Left renal pelvis (tissue), 4 donors: ENCODE data around the gene IKZF1. TPM values are rescaled to one million over a fixed set of nuclear protein-coding genes. Genes with fewer than 3 reads are reported as not detected.

Experiments used
- DNase-seq, 4 donors: peaks; one replicate each; pipeline ENCODE4 v3.0.0-alpha.2; 2013; ENCODE audit warnings: low read depth in 4 of 4, low spot score in 3 of 4
- polyA plus RNA-seq, 4 donors: library from polyadenylated mRNA; unstranded; fragments of 120-200 nt; gene quantifications; one replicate each; pipeline ENCODE4 v1.2.1, GENCODE V29; 2013; ENCODE audit not compliant: insufficient read length in 4 of 4

IKZF1 gene
- polyA plus RNA-seq, 4 donors, result 0.98 to 3.1 (median 2.1) TPM

DNA sequence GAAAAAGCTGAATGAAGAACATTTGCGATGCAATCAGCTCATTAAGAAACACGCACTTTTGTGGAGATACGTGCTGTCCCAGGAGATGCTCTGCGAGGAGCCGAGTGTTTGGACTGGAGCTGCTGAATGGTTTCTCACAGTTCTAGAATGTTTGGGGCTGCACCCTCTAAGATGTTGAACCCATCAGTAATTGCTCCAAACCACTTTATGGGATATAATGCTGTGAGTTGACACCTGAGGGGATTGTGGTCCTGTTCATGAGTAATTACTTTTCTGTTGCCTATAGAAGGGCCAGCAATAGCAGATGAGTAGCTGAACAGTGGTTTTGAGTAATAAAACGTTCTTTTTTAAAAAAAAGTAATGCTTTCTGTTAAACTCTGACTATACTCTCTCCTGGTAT, 63.1 kb downstream of the IKZF1 start:
- no peak for DNase-seq

DNA sequence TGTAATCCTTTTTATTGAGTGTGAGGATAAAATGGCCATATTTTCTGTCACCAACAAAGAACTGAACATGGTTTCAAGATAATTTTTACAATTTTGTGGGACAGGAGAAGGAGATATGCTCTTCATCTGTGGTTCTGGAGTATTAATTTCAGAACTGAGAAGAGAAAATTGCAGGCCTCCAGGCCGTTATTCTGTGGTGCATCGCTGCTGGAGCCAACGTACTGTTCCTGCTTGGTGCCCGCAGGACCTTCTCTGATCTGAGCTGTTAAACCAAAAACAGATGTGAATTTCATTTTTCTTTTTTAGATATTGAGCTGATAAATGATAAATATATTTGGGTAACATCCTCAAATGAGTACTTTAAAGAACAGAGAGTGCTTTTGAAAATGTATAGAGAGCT, 63.9 kb downstream of the IKZF1 start:
- no peak for DNase-seq

- no peak for DNase-seq
Measured at GRCh38 chr7:50369143-50370026, 64.9 kb downstream of the IKZF1 start.

DNA sequence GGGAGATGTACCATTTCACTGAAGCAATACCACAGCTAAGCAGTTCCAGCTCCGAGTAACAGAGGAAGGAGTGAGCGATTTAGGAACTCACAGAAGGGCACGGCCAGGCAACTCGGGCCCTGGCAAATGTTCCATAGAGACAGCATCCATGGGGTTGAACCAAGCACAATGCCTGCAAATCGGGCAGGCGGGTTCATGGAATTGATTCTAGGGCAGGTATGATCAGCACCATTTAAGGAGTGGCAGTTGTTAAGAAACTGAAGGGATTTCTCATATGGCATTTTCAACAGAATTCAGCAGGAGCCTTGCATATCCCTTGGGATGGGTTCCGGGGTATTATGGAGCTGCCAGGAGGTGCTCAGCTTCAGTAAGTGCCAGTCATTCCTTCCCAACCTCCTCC, 66.4 kb downstream of the IKZF1 start:
- DNase-seq, result no peak

- DNase-seq, result no peak
Measured at GRCh38 chr7:50371551-50372021, 67.1 kb downstream of the IKZF1 start.

DNA sequence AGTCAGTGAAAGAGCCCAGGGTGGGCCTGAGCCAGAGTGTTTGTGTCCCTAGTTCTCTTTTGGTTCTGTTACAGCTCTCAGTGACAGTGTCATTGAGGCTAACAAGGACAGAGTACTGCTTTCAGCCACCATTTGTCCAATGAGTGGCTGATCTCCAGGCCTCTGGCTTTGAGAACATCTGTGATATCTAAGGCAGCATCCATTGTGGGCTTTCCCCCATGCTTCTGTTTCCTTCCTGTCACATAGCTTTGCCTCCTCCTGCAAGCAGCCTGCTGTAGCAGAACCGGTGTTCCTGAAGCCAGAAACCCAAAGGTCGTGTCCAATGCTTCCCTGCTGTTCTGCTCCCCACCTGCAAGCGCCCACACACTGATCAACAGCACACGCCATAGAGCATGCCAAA, 68.4 kb downstream of the IKZF1 start:
- no peak for DNase-seq

DNA sequence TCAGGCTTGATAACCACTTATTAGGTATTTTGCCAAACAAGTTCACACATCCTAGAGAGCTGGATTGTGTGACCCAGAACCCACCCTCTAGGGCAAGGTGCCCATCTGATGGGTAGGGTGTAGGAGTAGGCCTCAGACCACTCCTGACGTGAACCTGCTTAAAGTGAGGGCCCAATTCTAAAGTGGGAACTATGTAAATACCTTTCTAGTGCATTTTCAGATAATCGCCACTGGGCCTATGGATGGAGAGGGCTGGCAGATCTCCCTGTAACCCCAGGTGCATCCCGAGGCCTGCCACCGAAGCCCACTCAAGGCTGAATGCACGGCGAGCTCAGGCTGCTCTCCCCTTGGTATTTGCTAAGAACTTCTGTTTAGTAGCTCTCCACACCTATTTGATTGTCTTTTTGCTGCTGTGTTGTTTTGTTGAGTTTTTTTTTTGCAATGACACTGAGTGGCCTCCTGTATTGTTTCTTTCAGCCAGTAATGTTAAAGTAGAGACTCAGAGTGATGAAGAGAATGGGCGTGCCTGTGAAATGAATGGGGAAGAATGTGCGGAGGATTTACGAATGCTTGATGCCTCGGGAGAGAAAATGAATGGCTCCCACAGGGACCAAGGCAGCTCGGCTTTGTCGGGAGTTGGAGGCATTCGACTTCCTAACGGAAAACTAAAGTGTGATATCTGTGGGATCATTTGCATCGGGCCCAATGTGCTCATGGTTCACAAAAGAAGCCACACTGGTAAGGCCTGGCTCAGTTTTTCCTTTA, 71.7 kb downstream of the IKZF1 start:
- no peak for DNase-seq

- no peak for DNase-seq
Measured at GRCh38 chr7:50377356-50377755, 72.8 kb downstream of the IKZF1 start.

DNA sequence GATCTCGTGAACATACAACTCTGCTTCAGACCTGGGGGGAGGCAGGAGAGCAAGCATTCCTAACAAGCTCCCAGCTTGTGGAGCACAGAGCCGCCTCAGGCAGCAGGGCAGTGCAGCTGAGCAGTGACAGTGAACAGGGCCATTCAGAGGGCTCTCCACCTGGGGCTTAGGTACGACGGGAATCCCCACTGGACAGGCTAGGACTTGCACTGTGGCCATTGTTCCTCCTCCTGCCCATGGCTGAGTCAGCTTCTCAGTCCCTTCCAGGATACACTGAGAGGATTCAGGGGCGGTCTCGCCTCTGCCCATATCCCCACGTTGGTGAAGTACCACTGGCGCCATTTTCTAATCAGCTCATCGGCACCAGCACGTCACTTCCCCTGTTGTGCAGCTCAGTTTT, 74.6 kb downstream of the IKZF1 start:
- DNase-seq, result no peak

DNA sequence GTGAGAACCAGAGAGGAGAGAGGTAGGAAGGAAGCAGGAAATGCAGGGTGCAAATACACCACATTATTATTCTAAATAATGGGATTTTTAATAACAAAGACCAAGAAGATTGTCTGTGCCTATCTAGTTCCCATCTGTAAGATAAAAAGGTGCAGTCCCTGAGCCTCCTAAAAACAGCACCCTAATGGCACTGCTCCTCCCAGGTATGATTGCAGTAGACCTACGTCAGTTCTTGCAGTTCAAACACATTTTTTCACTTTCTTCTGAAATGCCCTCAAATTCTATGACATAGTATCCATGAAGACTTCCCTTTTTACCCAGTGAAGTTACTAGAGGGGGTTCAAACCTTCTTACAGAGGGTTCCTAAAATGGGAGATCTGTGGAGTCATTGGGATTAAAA, 75.0 kb downstream of the IKZF1 start:
- no peak for DNase-seq

- DNase-seq, result no peak
Measured at GRCh38 chr7:50382455-50382854, 77.9 kb downstream of the IKZF1 start.

DNA sequence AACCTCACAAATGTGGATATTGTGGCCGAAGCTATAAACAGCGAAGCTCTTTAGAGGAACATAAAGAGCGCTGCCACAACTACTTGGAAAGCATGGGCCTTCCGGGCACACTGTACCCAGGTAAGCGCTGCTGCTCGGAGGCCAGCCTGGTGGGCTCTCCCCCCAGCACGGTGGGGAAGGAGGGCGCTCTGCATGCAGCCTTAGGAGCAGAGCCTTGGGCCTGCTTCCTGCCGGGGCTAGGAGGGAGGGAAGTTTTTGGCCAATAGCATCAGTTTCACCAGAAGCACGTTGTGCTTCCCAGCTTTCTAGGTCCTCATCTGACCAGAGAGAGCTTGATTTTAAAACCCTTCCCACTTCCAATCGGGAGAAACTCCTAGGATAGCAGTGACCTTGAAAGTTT, 82.8 kb downstream of the IKZF1 start:
- no peak for DNase-seq

DNA sequence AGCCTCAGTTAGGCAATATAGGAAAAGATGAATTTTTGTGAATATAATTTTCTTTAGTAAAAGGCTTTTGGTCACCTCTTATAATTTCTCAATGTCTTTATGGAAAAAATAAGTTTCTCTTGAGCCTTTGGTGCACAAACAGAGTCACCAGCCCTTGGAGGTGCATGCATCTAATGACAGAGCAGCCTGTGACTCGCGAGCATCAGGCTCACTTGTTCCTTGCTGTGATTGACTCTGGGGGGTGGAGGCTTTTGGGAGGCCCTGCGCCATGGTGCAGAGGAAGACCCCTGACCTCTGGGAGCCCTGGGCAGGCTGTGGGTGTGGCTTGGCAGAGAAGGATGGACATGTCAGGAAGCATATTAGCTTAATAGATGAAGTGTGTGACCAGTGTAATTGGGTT, 85.4 kb downstream of the IKZF1 start:
- DNase-seq, result no peak

DNA sequence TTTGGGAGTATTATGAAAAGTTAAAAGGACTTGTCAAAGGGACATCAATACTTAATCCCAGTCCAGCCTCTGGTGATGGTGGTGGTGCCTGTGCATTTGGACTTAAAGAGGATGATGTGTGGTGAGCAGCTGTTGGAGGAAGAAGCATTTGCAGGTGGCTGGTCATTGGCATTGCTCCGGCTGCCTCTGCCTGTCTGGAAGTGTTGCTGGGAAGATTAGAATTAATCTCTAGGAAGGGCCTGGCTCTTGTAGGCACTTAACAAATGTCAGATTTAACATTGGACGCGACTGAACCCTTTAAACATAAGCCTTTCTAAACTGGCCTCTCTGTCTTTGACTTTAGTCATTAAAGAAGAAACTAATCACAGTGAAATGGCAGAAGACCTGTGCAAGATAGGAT, 86.9 kb downstream of the IKZF1 start:
- no peak for DNase-seq

- DNase-seq, result no peak
Measured at GRCh38 chr7:50393076-50393475, 88.6 kb downstream of the IKZF1 start.

- no peak for DNase-seq
Measured at GRCh38 chr7:50393547-50394252, 89.2 kb downstream of the IKZF1 start.

- no peak for DNase-seq
Measured at GRCh38 chr7:50394315-50394714, 89.8 kb downstream of the IKZF1 start.

- DNase-seq, result no peak
Measured at GRCh38 chr7:50396856-50397255, 92.3 kb downstream of the IKZF1 start.

GRCh38 chr7:50397320-50397970, 92.9 kb downstream of the IKZF1 start:
- no peak for DNase-seq

DNA sequence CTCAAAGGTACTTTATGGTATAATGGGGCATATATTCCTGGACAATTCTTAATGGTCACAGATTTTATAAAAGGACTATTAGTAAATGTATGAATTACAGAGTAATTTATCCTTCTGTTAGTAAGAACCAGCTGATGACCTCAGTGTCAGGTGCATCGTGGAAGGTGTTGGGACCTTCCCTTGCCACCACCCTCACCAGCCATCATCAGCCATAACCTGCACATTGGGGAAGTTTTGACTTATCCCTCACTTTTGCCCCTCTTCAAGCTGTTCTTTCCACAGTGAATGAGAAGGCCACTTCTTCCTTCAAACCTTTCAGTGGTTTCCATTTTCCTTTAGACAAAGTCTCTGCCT, 93.4 kb downstream of the IKZF1 start:
- no peak for DNase-seq

GRCh38 chr7:50399206-50399605, 94.7 kb downstream of the IKZF1 start:
- no peak for DNase-seq
